Stimulated activated naive CD8-positive, alpha-beta T cell treated with anti-CD3 and anti-CD28 coated beads, Interleukin-15, Interleukin-2, amounts not matched to agents 100 U/mL and 50 U/mL, for 24 hours (primary cell): ENCODE data around the gene CXCL12.

ENCODE experiments used
- ATAC-seq: fragments of 150-1000 bp; cut with Tn5 transposase; one replicate; pipeline ENCODE4 v1.10.0; 2021
- DNase-seq: peaks from one replicate; pipeline ENCODE4 v3.0.0; 2021

CXCL12 gene

GRCh38 chr10:44385026-44385695 lies at the start of gene CXCL12:
Gene CXCL12 (minus strand): TSS chr10:44385097. CDS start chr10:44385005, 92 bp downstream.
- no peak for ATAC-seq
- DNase-seq, result peak; percentile 8

- no peak for ATAC-seq
- no peak for DNase-seq
Observed at GRCh38 chr10:44427479-44427878, 42.6 kb upstream of the CXCL12 start.

DNA sequence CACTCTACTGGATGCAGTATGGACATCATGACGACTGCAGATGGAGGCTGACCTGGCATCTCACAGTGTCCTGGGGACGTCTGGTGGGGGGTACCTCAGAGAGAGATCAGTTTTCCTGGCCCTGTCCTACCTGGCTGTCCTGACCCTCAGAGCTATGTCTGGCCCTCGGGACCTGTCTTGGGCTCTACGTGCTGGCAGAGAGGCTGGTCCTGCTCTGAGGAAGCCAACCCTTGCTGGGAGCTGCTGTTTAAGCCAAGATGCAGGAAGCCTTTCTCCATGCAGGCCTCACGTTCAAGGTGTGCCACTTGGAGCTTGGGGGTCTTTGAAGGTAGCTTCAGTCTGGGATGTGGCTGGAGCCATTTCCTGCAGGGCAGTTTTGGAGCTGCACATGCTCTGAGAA lies 42.1 kb upstream of the CXCL12 start:
- ATAC-seq, result no peak

GRCh38 chr10:44426247-44427034 lies 41.5 kb upstream of the CXCL12 start:
- DNase-seq, result no peak
- no peak for ATAC-seq

More for the DNA sequence above, 42.1 kb upstream of the CXCL12 start:
- DNase-seq, result no peak

- no peak for DNase-seq
- no peak for ATAC-seq
Observed at GRCh38 chr10:44425466-44425865, 40.6 kb upstream of the CXCL12 start.

- DNase-seq, result no peak
- ATAC-seq, result no peak
Observed at GRCh38 chr10:44424957-44425356, 40.1 kb upstream of the CXCL12 start.

DNA sequence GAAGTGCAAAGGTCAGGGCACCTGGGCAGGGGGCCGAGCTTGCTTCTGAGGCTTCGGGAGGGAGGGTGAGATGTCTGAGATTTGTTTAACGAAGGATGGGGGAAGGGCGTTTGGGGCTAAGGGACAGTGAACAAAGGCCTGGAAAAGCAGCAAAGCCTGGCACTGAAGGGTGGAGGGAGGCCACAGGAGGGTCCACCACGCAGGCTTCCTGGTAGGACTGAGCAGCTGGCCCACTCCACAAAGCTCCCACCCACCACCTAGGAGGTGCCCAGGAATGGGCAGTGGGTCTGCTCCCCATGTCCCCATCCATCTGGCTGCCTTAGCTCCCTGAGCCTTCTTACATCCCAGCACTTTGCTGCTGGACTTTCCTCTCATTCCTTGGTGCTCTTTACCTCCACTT lies 39.4 kb upstream of the CXCL12 start:
- no peak for DNase-seq
- no peak for ATAC-seq

GRCh38 chr10:44422570-44423101 lies 37.7 kb upstream of the CXCL12 start:
- ATAC-seq (no peak), DNase-seq (no peak)

DNA sequence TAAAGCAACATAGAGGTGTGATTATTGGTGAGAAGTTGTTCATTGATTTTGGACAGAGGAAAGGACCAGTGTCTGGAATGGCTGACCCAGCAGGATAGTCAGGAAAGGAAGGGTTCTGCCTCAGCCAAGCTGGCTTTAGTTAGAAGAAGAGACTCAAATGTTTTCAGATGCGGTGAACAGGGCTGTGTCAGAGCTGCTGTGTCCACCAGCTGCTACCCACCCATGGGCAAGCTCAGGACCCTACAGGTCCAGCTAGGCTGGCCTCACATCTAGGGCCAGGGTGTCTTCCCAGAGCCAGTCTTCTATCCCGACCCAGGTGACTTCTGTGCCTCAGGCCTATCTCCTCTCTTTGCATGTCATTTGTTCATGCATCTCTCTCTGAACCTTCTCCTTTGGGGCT lies 37.3 kb upstream of the CXCL12 start:
- ATAC-seq, result no peak

DNA sequence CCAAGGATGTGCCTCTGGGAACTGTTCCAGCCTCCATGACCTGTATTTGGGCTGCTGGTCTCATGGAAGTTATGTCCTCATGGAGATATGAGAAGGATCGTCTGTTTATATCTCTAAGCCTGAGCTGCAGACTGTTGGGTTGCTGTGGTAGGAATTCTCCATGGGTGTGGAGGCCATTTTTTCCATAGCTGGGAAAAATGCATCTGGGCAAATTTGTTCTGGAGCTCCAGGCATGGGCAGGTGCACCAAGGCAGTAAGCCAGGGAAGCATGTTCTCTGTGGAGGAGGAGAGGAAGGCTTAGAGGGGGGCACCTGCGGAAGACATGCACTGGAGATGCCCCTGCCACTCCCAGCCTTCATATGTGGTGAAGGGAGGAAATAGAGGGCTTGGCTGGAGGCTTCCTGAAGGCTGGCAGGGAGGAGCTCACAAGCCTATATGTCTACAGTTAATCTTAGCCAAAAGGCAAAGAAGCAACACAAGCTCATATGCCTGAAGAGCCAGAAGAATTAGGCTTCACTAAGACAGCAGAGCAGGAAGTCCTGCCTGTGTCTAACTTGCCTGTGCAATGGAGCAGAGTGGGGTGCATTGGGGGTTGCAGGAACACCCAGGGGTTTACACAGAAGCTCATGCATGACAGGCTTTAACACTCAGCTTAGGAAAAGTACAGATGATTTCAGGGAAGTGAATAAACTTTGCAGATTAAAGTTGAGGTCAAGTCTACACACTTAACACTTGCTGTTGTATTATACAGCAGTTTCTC lies 35.1 kb upstream of the CXCL12 start:
- no peak for DNase-seq
- no peak for ATAC-seq

More for the DNA sequence above, 37.3 kb upstream of the CXCL12 start:
- DNase-seq, result no peak

DNA sequence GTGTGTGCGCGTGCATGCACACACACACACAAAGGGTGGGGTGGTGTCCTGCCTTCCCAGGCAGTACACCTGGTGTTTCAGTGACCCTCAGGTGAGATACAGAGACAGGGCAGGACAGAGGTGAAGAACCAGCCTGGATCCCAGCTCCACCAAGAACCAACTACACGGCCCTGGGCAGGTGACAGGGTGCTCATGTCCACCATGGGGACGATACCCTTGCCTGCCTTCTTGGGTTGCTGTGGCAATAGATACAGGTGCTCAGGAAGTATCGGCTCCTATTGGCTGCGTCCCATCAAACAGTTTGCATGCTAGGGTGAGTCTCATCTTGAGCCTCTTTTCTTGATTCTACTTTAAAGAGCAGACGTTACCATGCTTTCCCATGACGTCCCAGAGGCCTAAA lies 33.7 kb upstream of the CXCL12 start:
- ATAC-seq (no peak), DNase-seq (no peak)

DNA sequence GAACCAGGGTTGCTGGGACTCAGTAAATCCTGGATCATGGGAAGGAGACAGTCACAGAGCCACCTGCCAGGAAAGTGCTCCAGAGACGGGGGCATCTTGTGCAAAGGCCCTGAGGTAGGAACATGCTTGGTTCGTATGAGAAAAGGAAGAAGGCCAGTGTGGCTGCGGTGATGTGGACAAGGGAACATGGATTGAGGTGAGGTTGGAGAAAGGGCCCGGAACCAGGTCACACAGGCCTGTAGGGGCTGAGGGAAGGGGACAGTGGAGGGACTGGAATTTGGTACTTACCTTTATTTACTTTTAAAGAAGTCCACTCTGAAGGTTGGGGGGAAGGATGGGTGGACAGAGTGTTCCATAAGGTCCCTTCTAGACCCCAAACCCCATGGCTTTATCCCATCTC lies 32.9 kb upstream of the CXCL12 start:
- ATAC-seq (no peak), DNase-seq (no peak)

GRCh38 chr10:44416936-44417335 lies 32.0 kb upstream of the CXCL12 start:
- DNase-seq, result no peak

DNA sequence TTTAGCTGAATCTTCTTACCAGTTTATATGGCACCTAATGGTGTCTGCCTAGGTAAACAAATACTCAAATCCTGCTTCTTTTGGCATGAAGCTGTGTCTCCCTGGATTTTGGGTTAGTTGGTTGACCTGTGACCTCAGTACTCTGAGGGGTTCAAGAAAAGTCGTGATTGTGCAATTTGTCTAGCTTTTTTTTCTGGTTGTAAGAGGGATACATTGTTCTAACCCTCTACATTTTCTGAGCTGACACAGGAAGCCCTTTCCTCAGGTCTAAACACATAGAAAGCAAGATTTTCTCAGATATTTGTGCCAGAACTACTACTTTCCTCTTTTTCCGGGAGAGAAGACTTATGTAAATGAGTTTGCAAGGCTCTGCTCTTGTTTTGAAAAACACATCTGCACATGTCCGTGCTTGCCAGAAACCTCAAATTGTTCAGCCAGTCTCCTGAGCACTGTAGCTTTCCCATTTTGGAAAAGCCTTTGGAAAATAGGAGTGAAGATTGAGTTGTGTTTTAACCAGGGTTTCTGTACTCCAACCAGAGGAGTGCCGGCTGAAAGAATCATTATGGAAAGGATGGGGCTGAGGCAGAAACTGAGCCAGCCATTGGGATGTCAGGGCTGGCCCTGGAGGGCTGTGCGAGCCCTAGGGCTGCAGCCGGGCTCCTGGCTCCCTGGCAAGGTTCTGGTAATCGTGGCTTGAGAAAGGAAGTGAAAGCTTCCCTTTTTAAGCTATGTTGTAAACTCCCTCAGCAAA lies 31.3 kb upstream of the CXCL12 start:
- DNase-seq, result no peak
- no peak for ATAC-seq

More at GRCh38 chr10:44416936-44417335, 32.0 kb upstream of the CXCL12 start:
- no peak for ATAC-seq

DNA sequence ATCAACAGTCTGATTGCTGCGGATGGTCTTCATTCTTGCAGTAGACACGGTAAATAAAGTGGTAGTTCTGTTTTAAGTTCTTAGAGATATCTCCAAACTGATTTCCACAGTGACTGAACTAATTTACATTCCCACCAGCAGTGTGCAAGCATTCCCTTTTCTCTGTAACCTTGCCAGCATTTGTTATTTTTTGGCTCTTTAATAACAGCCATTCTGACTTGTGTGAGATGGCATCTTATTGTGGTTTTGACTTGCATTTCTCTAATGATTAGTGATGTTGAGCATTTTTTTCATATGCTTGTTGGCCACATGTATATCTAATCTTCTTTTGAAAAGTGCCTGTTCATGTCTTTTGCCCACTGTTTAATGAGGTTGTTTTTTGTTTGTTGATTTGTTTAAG lies 30.2 kb upstream of the CXCL12 start:
- DNase-seq (no peak), ATAC-seq (no peak)

DNA sequence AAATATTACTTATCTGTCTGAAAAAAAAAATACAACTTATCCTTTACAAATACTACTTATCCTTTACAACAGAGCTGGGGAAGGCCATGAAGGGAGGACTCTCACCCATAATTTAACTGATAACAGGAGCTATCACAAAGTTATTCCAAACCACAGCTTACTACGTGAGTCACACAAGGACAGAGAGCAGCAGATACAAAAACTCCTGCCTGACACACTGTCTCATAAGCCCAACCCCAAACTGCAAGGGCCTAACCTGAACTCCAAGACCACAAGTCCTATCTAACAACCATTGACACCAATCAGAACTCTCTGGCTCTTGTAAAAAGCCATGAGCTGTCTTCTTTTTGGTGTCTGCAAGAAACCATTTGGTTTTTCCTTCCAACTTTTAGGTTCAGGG lies 28.5 kb upstream of the CXCL12 start:
- DNase-seq, result no peak
- no peak for ATAC-seq

GRCh38 chr10:44411251-44411650 lies 26.4 kb upstream of the CXCL12 start:
- DNase-seq, result no peak
- no peak for ATAC-seq

GRCh38 chr10:44404741-44405437 lies 20.0 kb upstream of the CXCL12 start:
- no peak for DNase-seq
- no peak for ATAC-seq

DNA sequence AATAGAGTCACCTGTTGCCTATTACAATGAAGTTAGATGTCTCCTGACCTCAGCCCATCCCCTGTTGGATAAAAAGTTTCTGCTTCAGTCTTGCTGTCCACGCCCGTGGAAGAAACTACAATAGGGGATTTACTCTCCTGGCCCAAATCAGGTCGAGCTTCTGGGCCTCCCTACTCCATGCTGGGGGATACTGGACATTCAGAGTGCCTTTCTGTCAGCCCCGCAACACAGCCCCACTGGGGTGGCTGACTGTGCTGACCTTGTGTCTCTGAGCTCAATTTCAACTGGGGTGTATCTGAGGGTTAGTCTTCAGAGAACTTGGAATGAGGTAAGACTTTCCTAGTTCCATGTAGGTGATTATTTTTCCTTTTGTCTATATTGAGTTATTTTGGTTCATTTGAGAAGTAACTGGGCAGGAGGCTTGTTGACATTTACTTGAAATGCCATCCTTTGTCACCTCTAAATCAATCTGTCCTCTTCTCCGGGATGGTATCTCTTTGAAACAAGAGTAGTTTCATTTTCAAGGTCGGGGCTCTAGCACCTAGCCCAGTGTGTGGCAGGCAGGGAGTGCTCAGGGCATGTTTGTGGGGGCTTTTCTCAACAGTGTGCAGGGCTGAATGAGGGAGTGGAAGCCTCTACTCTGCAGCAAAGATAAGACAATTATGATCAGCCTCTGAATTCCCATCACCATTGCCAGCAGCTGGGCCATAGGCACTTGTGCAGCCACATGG lies 17.7 kb upstream of the CXCL12 start:
- ATAC-seq (no peak), DNase-seq (no peak)

- DNase-seq, result no peak
- ATAC-seq, result no peak
Observed at GRCh38 chr10:44400541-44400940, 15.6 kb upstream of the CXCL12 start.
